Measurements from ENCODE around the gene COX7A1.
"Not testable (repeated sequence)": the region's sequence is repeated elsewhere in the genome, so short reads cannot be mapped to it uniquely, and the experiment has no call there.

Gene COX7A1

DNA sequence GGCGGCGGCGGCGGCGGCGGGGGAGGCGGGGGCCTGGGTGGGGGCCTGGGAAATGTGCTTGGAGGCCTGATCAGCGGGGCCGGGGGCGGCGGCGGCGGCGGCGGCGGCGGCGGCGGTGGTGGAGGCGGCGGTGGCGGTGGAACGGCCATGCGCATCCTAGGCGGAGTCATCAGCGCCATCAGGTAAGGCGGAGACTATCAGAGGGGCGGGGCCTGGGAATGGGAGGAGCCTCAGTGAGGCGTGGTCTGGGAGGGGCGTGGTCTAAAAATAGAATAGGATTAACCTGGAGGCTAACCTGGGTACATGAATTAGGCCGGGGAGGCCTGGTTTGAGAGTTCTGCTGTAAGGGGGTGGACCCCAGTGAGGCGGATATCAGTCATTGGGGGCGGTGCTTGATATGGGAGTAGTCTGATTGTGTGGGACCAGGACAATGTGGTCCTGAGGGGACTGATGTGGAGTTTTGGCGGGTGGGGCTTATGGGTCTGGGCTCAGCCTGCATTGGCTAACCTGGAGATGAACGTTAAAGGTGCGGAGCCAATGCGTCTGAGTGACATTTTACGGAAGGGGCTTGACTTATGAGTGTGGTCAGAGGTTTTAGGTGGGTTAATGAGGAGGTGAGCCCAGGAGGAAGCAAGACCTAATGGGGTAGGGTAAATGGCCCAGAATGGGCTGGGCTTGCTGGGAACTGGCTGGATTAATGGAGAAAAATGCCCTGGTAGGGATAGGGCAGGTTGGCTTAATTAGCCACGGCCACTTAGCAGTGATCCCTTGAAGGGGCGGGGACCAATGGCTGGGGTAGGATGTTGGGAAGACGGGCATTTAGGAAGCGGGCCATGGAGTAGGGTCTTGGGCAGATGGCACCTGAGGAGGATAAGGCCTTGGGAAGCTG, 11.0 kb downstream of the COX7A1 start:
- peak; percentile 89 for DNase-seq

DNA sequence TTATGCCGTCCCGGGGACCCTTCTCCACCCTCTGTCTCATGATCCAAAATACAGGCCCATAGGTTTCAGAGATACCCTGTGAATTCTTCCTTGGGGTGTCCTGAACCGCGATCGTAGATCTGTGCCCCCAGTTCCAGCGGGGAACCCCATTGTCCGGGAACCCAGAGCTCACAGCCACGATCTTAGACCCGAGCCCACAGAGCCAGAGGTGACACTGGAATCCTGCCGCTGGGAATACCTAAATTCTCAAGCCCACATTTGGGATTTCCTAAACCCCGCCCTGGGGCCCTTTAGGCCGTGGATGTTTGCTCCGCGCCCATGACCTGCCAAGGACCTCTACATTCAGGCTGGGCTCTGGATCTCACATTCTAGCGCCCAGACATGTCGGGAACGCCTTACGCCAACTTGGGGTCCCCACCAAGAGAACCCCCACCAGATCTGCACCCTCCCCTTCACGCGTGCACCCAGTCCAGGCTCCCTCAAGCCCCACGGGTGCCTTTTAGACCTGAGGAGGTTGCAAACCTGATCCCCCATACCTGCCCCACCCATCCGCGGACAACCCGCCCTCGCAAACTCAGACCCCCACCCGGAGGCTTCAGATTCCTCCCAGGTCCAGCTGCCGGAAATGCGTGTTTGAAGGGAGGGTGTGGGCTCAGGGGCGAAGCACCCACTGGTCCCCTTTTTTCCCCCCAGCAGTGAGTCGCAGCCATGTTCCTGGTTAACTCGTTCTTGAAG, 11.8 kb downstream of the COX7A1 start:
- peak; percentile 68 for DNase-seq

DNA sequence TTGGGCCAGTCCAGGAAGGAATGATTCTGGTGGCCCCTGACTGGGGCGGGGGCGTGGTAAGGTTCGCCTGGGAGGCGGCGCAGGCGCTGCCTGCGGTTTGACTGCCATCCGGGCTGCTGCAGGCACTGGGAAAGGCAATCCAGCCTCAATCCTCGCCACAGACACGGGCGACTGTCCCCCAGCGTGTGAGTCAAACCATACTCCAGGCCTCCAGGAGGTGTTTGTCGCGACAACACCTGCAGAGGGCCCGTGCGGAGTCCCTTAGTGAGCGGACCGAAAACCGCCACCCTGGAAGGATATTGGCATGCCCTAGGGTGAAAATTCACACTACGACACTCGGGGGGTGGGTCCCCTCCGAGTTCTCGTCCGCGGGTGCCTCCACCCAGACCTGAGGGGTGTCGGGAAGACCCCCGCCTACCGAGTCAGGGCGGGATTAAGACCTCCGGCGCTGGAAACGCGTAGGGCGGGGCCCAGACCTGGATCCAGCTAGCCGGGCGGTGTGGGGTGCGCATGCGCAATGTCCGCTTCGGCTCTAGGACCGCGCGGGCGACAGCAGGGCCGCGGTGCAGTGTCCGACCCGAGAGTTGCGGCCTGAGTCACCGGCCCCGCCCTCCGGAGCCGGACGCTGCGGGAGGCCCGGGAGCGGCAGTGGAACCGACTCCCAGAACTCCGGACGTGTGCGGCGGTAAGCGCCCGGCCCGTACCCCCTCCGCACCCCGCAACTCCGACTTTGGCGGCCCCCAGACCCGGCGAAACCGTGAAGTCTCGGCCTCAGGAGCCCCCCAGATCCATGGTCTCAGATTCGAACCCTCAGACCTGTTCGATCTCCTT, 12.6 kb downstream of the COX7A1 start, which contains the start of gene CAPNS1:
CAPNS1 (plus strand) TSS at position 594 of the 831 bp plus-strand sequence. CDS start 946 bp downstream, outside the sequence.
- peak; percentile 96 for DNase-seq

DNA sequence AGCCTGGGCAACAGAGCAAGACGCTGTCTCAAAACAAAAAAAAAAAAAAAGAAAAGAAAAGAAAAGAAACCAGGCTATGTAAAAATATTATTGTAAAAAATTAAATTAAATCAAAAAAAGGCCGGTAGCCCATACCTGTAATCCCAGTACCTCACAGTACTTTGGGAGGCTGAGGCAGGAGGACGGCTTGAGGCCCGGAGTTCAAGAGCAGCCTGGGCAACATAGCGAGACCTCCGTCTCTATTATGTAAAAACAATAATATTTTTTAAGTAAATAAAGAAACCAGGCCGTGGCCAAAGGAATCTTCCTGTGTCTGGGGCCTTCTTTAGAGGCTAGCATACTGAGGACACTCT, 13.2 kb downstream of the COX7A1 start:
- no peak for DNase-seq

DNA sequence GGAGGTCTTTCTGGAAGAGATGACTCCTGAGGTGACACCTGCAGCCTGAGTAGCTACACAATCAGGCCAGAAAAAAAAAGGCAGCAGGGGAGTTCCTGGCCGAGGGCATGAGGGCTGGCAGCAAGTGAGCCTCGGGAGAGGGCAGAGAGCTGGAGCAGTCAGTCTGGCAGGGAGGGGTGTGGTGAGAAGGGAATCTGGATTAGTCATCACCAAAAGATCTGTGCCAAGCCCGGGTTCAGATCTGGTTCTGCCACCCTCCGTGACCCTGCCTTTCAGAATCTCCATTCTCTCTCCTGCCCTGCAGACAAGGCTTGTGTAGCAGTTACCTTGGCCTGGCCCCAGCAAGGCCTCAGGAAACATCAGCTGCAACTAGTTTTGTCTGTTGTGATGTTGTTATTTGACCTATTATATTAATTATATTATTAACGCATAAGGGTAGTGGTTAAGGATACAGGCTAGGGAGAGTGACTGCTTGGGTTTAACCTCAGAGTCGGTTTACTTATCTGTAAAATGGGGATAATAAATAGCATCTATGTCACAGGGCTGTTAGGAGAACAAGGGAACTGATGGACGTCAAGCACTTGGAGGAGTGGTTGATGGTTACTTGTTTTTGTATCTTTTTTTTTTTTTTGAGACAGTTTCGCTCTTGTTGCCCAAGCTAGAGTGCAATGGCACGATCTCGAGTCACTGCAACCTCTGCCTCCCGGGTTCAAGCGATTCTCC, 15.1 kb downstream of the COX7A1 start:
- DNase-seq: peak; percentile 25

DNA sequence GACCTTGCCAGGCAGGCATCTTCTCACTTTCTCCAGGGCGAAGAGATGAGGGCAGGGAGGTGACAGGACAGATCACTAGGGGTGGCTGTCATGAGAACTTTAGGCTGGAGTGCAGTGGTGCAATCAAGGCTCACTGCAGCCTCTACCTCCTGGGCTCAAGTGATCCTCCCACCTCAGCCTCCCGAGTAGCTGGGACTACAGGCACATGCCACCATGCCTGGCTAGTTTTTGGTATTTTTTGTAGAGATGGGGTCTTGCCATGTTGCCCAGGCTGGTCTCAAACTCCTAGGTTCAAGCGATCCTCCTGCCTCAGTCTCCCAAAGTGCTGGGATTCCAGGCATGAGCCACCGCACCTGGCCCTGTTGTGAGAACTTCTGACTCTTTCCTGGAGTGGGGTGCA, 17.4 kb downstream of the COX7A1 start:
- not testable (repeated sequence) for DNase-seq

DNA sequence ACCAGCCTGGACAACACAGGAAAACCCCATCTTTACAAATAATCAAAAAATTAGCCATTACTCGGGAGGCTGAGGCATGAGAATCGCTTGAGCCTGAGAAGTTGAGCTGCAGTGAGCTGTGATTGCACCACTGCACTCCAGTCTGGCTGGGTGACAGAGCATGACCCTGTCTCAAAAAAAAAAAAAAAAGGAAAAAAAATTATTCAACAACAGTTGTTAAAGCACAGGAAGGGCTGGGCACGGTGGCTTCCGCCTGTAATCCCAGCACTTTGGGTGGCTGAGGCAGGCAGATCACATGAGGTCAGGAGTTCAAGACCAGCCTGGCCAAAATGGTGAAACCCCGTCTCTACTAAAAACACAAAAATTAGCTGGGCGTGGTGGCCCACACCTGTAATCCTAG, 21.0 kb downstream of the COX7A1 start:
- DNase-seq: not testable (repeated sequence)

DNA sequence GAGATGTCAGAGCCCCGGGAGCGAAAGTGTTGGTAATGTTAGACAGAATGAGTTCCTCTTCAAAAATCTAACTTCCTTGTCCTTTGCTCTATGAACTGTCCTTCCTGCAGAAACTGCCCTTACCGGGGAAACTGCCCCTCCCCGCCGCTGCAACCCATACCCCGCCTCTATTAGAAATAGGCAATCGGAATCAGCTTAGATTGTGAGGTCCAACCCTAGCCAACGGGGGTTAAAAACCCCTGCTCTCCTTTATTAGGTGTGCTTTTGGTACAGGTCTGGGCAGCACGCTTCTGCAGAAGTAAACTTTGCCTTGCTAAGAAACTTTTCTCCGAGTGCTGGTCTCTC, 23.9 kb downstream of the COX7A1 start:
- peak; percentile 20 for DNase-seq

DNA sequence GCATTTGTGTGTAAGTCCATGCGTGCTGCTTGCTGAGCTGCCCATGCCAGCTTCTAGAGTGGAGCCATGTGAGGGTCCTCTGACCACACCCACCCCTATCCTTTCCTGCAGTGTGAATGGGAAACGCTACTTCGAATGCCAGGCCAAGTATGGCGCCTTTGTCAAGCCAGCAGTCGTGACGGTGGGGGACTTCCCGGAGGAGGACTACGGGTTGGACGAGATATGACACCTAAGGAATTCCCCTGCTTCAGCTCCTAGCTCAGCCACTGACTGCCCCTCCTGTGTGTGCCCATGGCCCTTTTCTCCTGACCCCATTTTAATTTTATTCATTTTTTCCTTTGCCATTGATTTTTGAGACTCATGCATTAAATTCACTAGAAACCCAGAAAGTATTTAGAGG, 26.7 kb downstream of the COX7A1 start:
- no peak for DNase-seq

DNA sequence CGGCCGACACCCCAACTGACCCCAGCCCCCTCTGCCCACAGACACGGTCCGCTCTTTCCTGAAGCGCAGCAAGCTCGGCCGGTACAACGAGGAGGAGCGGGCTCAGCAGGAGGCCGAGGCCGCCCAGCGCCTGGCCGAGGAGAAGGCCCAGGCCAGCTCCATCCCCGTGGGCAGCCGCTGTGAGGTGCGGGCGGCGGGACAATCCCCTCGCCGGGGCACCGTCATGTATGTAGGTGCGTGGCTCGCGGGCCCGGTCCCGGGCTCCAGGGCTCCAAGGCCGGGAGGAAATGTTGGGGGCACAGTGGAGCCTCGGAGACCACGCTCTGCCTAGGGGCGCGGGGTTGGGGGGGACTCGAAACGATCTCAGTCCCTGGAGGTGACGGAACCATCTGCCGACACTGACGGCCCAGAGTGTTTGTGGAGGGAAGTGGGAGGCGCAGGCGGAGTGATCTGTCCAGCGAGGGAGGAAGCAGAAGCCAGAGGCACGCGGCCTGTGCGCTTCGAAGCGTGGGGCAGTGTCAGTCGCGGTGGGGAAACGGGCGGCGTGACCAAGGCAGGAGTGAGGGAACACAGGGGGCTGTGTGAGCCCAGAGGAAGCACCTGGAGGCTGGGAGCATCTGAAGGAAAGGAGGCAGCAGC, 30.6 kb downstream of the COX7A1 start:
- no peak for DNase-seq

DNA sequence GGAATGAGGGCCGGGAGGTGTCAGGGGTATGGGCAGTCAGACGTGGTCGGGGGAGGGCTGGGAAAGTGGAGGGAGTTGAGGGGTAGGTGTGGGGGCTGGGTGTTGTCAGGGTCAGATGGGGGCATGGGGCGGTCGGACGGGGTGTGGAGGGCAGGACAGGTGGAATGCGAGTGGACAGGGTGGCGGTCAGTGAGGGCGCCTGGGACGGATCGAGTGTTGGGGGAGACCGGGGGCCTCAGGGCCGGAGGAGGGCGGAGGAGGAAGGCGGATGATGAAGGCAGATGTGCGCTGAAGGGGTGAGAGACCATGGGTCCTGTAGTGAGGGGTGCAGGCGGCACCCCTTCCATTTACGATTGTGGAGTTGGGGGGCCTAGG, 31.3 kb downstream of the COX7A1 start:
- no peak for DNase-seq

DNA sequence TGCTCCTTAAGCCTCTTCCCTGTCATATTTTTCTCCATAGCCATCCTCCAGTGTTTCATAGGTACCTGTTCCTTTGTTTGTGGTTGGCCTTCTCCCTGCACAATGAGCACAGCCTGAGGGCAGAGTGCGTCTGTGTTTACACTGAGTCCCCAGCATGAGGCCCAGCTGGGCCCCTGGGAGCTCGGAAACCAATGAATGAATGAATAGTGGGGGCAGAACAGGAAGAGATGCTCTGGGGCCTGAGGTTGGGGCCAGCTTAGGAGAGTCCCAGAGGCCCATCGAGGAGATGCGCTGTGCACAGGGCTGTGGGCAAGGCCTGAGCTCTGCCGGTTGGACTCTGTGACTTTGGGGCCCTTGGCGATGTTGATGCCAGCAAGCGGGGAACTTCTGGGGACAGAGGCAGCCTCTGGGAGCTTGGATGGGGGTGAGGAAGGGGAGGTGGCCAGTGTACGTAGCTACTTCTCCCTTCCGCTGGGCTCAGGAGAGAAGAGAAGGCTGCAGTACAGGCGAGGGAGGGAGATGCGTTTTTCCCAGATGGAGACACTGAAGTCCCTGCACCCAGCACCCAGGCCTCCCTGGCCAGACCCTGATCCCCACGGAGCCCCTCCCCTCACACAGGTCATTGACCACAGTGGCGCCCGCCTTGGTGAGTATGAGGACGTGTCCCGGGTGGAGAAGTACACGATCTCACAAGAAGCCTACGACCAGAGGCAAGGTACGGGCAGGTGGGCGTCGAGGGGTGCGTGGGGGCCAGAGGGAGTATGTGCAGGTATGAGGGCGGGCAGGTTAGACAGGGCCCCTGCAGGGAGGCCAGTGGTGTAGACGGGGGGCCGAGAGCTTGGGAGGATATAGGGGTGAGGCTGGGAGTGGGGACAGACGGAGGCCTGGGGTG, 31.9 kb downstream of the COX7A1 start:
- DNase-seq: no peak

DNA sequence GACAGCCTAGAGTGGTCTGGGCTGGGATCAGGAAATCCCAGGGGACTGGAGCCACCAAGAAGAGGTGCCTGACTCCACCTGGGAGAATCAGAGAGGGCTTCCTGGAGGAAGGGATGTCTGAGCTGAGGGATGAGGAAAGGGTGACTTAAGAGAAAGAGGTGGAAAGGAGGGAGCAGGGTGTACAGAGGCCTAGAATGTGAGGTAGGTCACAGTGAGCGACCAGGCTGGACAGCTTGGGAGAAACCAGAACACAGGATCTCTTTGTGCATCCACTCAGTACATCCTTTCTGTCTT, 36.0 kb downstream of the COX7A1 start:
- no peak for DNase-seq

DNA sequence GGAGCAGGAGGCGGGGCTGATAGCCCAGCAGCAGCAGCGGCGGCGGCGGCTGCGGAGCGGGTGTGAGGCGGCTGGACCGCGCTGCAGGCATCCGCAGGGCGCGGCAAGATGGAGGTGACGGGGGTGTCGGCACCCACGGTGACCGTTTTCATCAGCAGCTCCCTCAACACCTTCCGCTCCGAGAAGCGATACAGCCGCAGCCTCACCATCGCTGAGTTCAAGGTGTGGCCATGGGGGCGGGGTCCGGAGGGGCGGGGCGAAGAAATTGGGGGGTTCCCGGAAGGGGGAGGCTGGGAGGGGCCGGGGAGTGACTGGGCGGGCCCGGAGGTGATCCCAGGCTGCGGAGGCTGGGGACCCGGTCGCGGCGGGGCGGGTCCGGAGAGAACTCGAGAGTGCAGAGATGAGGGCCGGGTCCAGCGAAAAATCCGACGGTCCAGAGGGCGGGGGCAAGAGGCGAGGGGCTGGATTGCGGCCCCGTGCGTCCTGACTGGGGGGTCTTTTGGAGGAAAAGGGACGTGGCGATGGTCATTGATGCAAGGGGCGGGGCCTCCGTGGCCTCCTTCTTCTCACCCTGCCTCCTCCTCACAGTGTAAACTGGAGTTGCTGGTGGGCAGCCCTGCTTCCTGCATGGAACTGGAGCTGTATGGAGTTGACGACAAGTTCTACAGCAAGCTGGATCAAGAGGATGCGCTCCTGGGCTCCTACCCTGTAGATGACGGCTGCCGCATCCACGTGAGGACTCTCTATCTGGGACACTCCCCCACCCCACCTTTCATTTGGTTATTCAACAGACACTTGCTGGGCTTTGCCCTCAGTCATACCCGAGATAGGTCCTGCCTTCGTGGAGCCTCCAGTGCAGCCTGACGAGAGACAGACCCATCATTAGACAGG, 36.5 kb downstream of the COX7A1 start, which contains the start of gene TBCB:
TBCB (plus strand) TSS at position 16 of the 891 bp plus-strand sequence; CDS start at position 109, 93 bp downstream.
- DNase-seq: peak; percentile 94

DNA sequence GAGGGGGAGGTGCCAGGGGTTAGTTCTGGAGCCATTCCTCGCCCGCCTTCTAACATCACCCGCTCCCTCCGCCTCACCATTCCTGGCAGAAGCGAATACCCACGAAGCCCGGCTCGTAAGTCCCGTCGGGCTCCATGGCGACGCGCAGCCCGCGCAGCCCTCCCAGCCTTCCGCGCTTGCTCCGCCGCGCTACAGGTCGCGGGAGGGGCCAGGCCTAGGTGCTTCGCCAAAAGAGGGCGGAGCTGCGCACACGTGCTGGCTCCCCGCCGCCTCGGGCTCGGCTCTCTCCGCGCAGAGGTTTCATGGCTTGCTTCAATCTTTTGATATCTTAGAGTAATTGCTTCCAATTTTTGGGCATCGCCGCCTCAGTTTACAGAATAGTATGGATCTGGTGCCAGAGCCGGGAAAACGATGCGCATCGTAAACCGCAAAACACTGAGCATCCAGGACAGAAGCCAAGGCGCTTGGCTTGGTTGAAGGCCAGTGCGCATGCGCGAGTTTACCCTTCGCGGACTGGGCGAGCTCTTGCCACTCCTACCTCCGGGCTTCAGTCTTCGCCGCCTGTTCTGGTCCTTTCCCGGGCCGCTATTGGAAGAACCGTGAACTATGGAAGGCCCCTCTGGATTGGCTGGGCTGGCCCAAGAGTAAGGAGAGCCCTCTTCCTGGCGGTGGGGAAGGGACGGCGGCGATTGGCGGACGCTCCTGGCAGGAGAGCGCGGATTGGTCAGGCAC, 37.4 kb downstream of the COX7A1 start, which contains the start of gene POLR2I:
POLR2I (minus strand) TSS at position 155 of the 732 bp plus-strand sequence; CDS start at position 136, 19 bp downstream.
- peak; percentile 98 for DNase-seq

DNA sequence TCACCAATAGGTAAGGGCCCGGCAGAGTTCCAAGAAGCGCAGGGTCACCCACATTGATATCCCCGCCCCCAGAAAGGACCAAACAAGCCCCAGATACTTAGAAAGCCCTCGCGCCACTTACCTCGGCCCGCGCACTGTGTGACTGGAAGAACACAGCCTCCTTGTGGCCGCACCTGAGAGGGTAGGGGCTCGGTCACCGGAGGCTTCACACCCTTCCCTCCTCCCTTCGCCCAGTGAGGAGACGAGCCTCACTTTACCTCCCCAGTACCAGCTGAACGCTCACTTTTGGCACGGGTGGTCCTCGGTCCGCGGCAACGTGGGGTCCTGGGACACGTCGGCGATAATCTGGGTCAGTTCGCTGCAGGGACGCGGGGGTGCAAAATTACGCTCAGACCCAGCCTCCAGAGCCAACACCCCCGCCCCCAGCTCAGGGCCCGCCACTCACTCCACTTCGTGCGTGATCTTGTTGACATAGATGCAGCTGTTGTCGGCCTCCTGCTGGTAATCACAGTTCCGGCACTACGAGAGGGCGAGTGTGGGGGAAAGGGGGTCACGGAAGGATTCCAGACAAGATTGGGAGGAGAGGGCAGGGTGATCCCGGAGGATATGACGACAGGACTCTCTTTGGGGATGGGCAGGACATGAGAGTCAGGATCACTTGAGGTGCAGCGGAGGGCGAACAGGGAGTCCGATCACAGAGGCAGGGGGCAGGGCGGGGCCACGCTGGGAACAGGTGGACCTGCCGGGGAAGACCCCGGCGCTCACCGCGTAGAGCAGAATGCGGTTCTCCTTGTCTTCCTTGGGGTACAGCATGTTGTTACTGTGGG, 38.1 kb downstream of the COX7A1 start:
- peak; percentile 43 for DNase-seq

DNA sequence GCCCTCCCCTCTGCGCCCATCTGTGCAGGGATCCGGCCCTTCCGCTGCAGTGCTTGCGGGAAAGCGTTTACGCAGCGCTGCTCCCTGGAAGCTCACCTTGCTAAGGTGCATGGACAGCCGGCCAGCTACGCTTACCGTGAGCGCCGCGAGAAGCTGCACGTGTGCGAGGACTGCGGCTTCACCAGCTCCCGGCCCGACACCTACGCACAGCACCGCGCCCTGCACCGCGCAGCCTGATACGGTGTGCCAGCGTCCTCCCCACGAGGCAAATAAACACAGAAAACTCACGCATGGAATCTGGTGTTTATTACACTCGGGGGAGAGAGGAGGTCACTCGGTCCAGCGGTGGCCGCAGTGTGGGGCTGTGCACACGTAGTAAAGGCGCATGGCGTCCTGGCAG, 38.8 kb downstream of the COX7A1 start:
- DNase-seq: no peak

DNA sequence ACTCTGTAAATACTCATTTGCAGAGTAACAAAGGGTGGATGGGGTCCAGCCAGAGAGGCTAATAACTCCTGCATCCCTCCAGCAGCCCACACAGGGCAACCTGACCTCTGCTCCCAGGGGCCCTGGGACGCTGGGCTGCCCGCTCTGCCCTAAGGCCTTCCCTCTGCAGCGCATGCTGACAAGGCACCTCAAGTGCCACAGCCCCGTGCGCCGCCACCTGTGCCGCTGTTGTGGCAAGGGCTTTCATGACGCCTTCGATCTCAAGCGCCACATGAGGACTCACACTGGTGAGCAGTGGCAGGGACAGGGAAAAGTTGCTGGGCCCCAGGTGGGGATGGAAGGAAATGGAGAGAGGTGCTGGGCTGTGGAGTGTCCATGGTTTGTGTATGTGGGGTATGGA, 39.6 kb downstream of the COX7A1 start:
- DNase-seq: no peak
